ENCODE measurements around the gene KCNK18. TPM values are rescaled to one million over a fixed set of nuclear protein-coding genes. Genes with fewer than 3 reads are reported as not detected.

Gene KCNK18
- total RNA-seq, 1 experiment from 2014 or later = not detected

GRCh38 chr10:117201826-117202225, 4.5 kb downstream of the KCNK18 start:
- Histone ChIP-seq H3K79me2 (ENCODE audit: insufficient read depth, low read length) (no peaks in the 10 kb centered on the region), H3K14ac (ENCODE audit: insufficient read depth, low read length) (no peak overlapping the region; the same call in 1 of the 2 replicates), H3K23me2 (ENCODE audit: insufficient read length, low read depth, low read length, poor library complexity, severe bottlenecking) (no peaks in the 10 kb centered on the region), H4K91ac (ENCODE audit: insufficient read length, low read depth, low read length) (no peak overlapping the region), H3K23ac (ENCODE audit: insufficient read length, low read depth, low read length) (no peak overlapping the region), H2BK20ac (ENCODE audit: low read depth, low read length, poor library complexity, severe bottlenecking) (no peak overlapping the region), H2BK120ac (ENCODE audit: low read depth, low read length, poor library complexity, severe bottlenecking) (no peak overlapping the region), H3K18ac (ENCODE audit: insufficient read length, low read depth, low read length) (no peak overlapping the region), H3K27ac (ENCODE audit: insufficient read length, low read depth, low read length) (no peak overlapping the region), H3K79me1 (ENCODE audit: insufficient read depth, low read depth, low read length, poor library complexity, severe bottlenecking) (no peaks in the 10 kb centered on the region), H3K4me2 (ENCODE audit: insufficient read depth, insufficient read length, low read length) (no peak overlapping the region), H3K4me1 (ENCODE audit: insufficient read depth, low read length) (no peaks in the 10 kb centered on the region), H2BK5ac (ENCODE audit: insufficient read length, low read length) (no peak overlapping the region), H3K9ac (ENCODE audit: extremely low read depth, insufficient read length, low read length) (no peak overlapping the region), H2BK15ac (ENCODE audit: low read depth, low read length) (no peak overlapping the region), H3K9me3 (ENCODE audit: control insufficient read depth, low read depth, low read length) (no peaks in the 10 kb centered on the region), H3K4ac (ENCODE audit: low read depth, low read length) (no peak overlapping the region), H3K56ac (ENCODE audit: insufficient read length, low read depth, low read length) (no peak overlapping the region), H3K27me3 (ENCODE audit: insufficient read depth, low read length) (no peaks in the 10 kb centered on the region), H3T11ph (ENCODE audit: low read length) (no peak overlapping the region), H4K20me1 (ENCODE audit: control insufficient read depth, insufficient read depth, insufficient read length) (no peaks in the 10 kb centered on the region), H2AK5ac (ENCODE audit: insufficient read length, low read length) (no peak overlapping the region), H2AFZ (ENCODE audit: low read length) (no peak overlapping the region), H4K8ac (replicated peaks; ENCODE audit: insufficient read length, low read depth, low read length) (no peak overlapping the region), H4K5ac (ENCODE audit: insufficient read length, low read depth, low read length) (no peak overlapping the region), H2BK12ac (ENCODE audit: insufficient read length, low read depth, low read length) (no peak overlapping the region)
- TF ChIP-seq CTCF (conservative IDR thresholded peaks at IDR 0.05) = no peak
- Mint-ChIP-seq H3K27ac (no peak overlapping the region), H3K4me3 (no peak overlapping the region), H3K27me3 (ENCODE audit: low read depth) (peaks cover 7% of the 10 kb centered on the region), H3K9me3 (peaks cover 3 to 6% of the 10 kb centered on the region in 2 experiments; a peak in 3 of 5 replicates), H3K4me1 (peaks cover 9 to 11% of the 10 kb centered on the region in 2 experiments), H3K36me3 (ENCODE audit: insufficient read depth in 1 of 3, low read depth in 3 of 3) (no peaks in the 10 kb centered on the region)
- WGBS (ENCODE audit: extremely low coverage, insufficient read length, low lambda C conversion rate) = no CpG with 5 or more reads among the region's 4 CpGs
- no peak for DNase-seq

Data from H9 (cell line).